Thoracic aorta endothelial cell (primary cell): ENCODE results near the gene CD96. TPM values are rescaled to one million over a fixed set of nuclear protein-coding genes. Genes with fewer than 3 reads are reported as not detected.

Experiments used
- total RNA-seq: library from RNA; depleted of rRNA; stranded (reverse); fragments of >200 nt; gene quantifications from 2 replicates; pipeline ENCODE4 v1.2.3, GENCODE V29; 2012

Gene CD96
- not detected in 2 replicates for total RNA-seq

GRCh38 chr3:111541911-111542483 lies at the start of gene CD96:
CD96 (plus strand) TSS chr3:111542197; CDS start chr3:111542249, 52 bp downstream.

GRCh38 chr3:111595232-111595631 lies 53.2 kb downstream of the CD96 start, which contains the start of gene ZBED2:
ZBED2 (minus strand) TSS chr3:111595346; CDS start chr3:111594201, 1,145 bp downstream.

Other genes with a start within 250 kb of the CD96 start
- not detected in 2 replicates for gene ZBED2, start 53.1 kb downstream of the CD96 start, total RNA-seq
- 2.5 and 3.2 TPM in 2 replicates for gene PLCXD2, start 132.5 kb downstream of the CD96 start, total RNA-seq